Activated T-helper 9 cell treated with anti-CD3 and anti-CD28 coated beads, Interleukin-2, amount 50 U/mL, for 16 hours (primary cell): ENCODE measurements around the gene ARL8A.
"Not testable (repeated sequence)": the region's sequence is repeated elsewhere in the genome, so short reads cannot be mapped to it uniquely, and the experiment has no call there.

Experiments used
- DNase-seq: peaks from one replicate; pipeline ENCODE4 v3.0.0-alpha.2; 2020; ENCODE audit warnings: low read depth

Gene ARL8A

GRCh38 chr1:202112859-202113689 is 31.5 kb downstream of the ARL8A start:
- no peak for DNase-seq

- DNase-seq, result not testable (repeated sequence)
Measured at GRCh38 chr1:202111589-202111988, 32.9 kb downstream of the ARL8A start.

- no peak for DNase-seq
Measured at GRCh38 chr1:202110977-202111376, 33.6 kb downstream of the ARL8A start.

GRCh38 chr1:202107801-202108731 is 36.5 kb downstream of the ARL8A start:
- DNase-seq, result no peak

GRCh38 chr1:202107321-202107761 is 37.2 kb downstream of the ARL8A start:
- no peak for DNase-seq

GRCh38 chr1:202106340-202107254 is 37.9 kb downstream of the ARL8A start:
- no peak for DNase-seq

GRCh38 chr1:202105571-202106339 is 38.8 kb downstream of the ARL8A start:
- DNase-seq, result no peak

- no peak for DNase-seq
Measured at GRCh38 chr1:202104073-202104472, 40.5 kb downstream of the ARL8A start.

GRCh38 chr1:202101184-202101583 is 43.4 kb downstream of the ARL8A start:
- DNase-seq, result no peak

GRCh38 chr1:202093858-202094257 is 50.7 kb downstream of the ARL8A start:
- DNase-seq, result no peak

- no peak for DNase-seq
Measured at GRCh38 chr1:202090994-202091393, 53.5 kb downstream of the ARL8A start.

- no peak for DNase-seq
Measured at GRCh38 chr1:202088206-202088605, 56.3 kb downstream of the ARL8A start.

GRCh38 chr1:202086579-202087350 is 57.8 kb downstream of the ARL8A start:
- DNase-seq, result no peak

- DNase-seq, result no peak
Measured at GRCh38 chr1:202085682-202086373, 58.7 kb downstream of the ARL8A start.

- DNase-seq, result no peak
Measured at GRCh38 chr1:202084791-202085681, 59.5 kb downstream of the ARL8A start.
